Esophagus muscularis mucosa (tissue), 4 donors: ENCODE results near the gene BCL11B. TPM values are rescaled to one million over a fixed set of nuclear protein-coding genes. Genes with fewer than 3 reads are reported as not detected.
"Not testable (repeated sequence)": the region's sequence is repeated elsewhere in the genome, so short reads cannot be mapped to it uniquely, and the experiment has no call there.

Experiments used
- DNase-seq: peaks from one replicate; pipeline ENCODE4 v3.0.0-alpha.2; 2017; ENCODE audit errors: extremely low spot score
- H3K27ac ChIP-seq, 4 donors: fragments of 200-600 bp; sonication (generic); replicated peaks in 1 of 4; 1 replicate in 3 of 4; 2 replicates in 1 of 4; pipeline ENCODE4 v1.5.1; 2016 to 2019; ENCODE audit warnings: mild to moderate bottlenecking in 1 of 4
- H3K27me3 ChIP-seq, 4 donors: fragments of 200-600 bp; sonication (generic); one replicate each; pipeline versions ENCODE4 v1.5.1 to v1.6.0; 2016 to 2019
- H3K36me3 ChIP-seq, 4 donors: fragments of 200-600 bp; sonication (generic); one replicate each; pipeline ENCODE4 v1.5.1; 2016 to 2019
- H3K4me1 ChIP-seq, 4 donors: fragments of 200-600 bp; sonication (generic); one replicate each; pipeline ENCODE4 v1.5.1; 2016 to 2019
- H3K4me3 ChIP-seq, 4 donors: fragments of 200-600 bp; sonication (generic); 1 replicate in 2 of 4; 2 replicates in 2 of 4; pipeline ENCODE4 v1.5.1; 2016 to 2019; ENCODE audit warnings: mild to moderate bottlenecking in 4 of 4, moderate library complexity in 1 of 4
- H3K9me3 ChIP-seq, 4 donors: fragments of 200-600 bp; sonication (generic); 1 replicate in 3 of 4; 2 replicates in 1 of 4; pipeline ENCODE4 v1.5.1; 2016 to 2019
- CTCF ChIP-seq, 3 experiments: fragments of 200-600 bp in 2 of 3; fragments of 450-650 bp in 1 of 3; sonication (generic) in 2 of 3; IDR thresholded peaks; one replicate each; pipeline ENCODE4 v1.5.1; 2017 to 2019; ENCODE audit warnings: antibody characterized with exemption in 3 of 3, mild to moderate bottlenecking in 2 of 3, moderate library complexity in 1 of 3
- EP300 ChIP-seq: sonication (generic); formaldehyde crosslinking; IDR thresholded peaks from one replicate; pipeline ENCODE4 v1.6.1; 2017; ENCODE audit warnings: antibody characterized with exemption
- POLR2A ChIP-seq: fragments of 450-650 bp; IDR thresholded peaks from one replicate; pipeline ENCODE4 v1.6.1; 2017; ENCODE audit warnings: antibody characterized with exemption, moderate library complexity, mild to moderate bottlenecking, low read depth
- POLR2AphosphoS5 ChIP-seq, 2 donors: sonication (generic); formaldehyde crosslinking; IDR thresholded peaks; one replicate each; pipeline ENCODE4 v1.6.1; 2017; ENCODE audit warnings: antibody characterized with exemption in 2 of 2
- WGBS: methylation state at CpG from one replicate; pipeline ENCODE4 v1.1.5; 2018; 5-methylcytosine and 5-hydroxymethylcytosine counted together
- intact Hi-C: fragments of 100-400 bp; cut with DNase I; formaldehyde crosslinking; loops from one replicate; pipeline ENCODE4 v1.15.1; 2023
- total RNA-seq, 4 donors: library from RNA; depleted of rRNA; stranded (reverse); fragments of >200 nt; gene quantifications; one replicate each; pipeline versions ENCODE4 v1.1.0 to v1.2.1, GENCODE V29; 2016

Gene BCL11B
- total RNA-seq, 4 donors from 2014 or later = 0.34 to 0.65 (median 0.46) TPM

GRCh38 chr14:99187858-99188257 is 84.1 kb downstream of the BCL11B start:
- intact Hi-C loops = no loop called here
- no peaks in the 10 kb centered on the region for H3K9me3 ChIP-seq
- H3K4me3 ChIP-seq = no peak overlapping the region
- peaks cover 12 to 25% (median 21%) of the 10 kb centered on the region in 4 donors for H3K4me1 ChIP-seq
- no peak for DNase-seq
- no peak overlapping the region for H3K27ac ChIP-seq
- H3K36me3 ChIP-seq = no peaks in the 10 kb centered on the region
- TF ChIP-seq CTCF (IDR thresholded peaks at IDR 0.05) (no peak), EP300 (no peak), POLR2AphosphoS5 (IDR thresholded peaks at IDR 0.05) (no peak), POLR2A (no peak)
- peaks cover 0 to 7% (median 0%) of the 10 kb centered on the region in 4 donors for H3K27me3 ChIP-seq
- 82% methylated on average over 8 of the region's 8 CpGs for WGBS

GRCh38 chr14:99186956-99187690 is 84.9 kb downstream of the BCL11B start:
- intact Hi-C loops = no loop called here
- Histone ChIP-seq H3K4me1 (peaks cover 9 to 17% (median 13%) of the 10 kb centered on the region in 4 donors), H3K4me3 (no peak overlapping the region), H3K27me3 (peaks cover 0 to 7% (median 0%) of the 10 kb centered on the region in 4 donors), H3K9me3 (no peaks in the 10 kb centered on the region), H3K36me3 (no peaks in the 10 kb centered on the region), H3K27ac (no peak overlapping the region)
- 93% methylated on average over 16 of the region's 16 CpGs for WGBS
- TF ChIP-seq CTCF (IDR thresholded peaks at IDR 0.05) = no peak
- no peak for TF ChIP-seq EP300
- TF ChIP-seq POLR2AphosphoS5 (IDR thresholded peaks at IDR 0.05) = no peak
- no peak for TF ChIP-seq POLR2A
- DNase-seq = no peak

GRCh38 chr14:99186336-99186735 is 85.7 kb downstream of the BCL11B start:
- H3K27me3 ChIP-seq, H3K4me1 ChIP-seq, DNase-seq, H3K9me3 ChIP-seq, H3K4me3 ChIP-seq, intact Hi-C loops, H3K36me3 ChIP-seq, H3K27ac ChIP-seq: not testable (repeated sequence)
- WGBS = 93% methylated on average over 8 of the region's 8 CpGs

- TF ChIP-seq POLR2AphosphoS5 (IDR thresholded peaks at IDR 0.05) = no peak
- no peak for TF ChIP-seq EP300
- no peak for TF ChIP-seq POLR2A
- TF ChIP-seq CTCF (IDR thresholded peaks at IDR 0.05) = no peak
- H3K36me3 ChIP-seq = no peaks in the 10 kb centered on the region
- H3K4me3 ChIP-seq = no peak overlapping the region
- no peak for DNase-seq
- no peak overlapping the region for H3K27ac ChIP-seq
- intact Hi-C loops = no loop called here
- no peaks in the 10 kb centered on the region for H3K9me3 ChIP-seq
- H3K4me1 ChIP-seq = peaks cover 0 to 2% (median under 1%) of the 10 kb centered on the region in 4 donors
- H3K27me3 ChIP-seq = peaks cover 0 to 7% (median 0%) of the 10 kb centered on the region in 4 donors
- 92% methylated on average over 16 of the region's 16 CpGs for WGBS
Observed at GRCh38 chr14:99185436-99186068, 86.4 kb downstream of the BCL11B start.

- WGBS = 84% methylated on average over 7 of the region's 8 CpGs
- TF ChIP-seq EP300 (no peak), POLR2A (no peak), CTCF (IDR thresholded peaks at IDR 0.05) (no peak), POLR2AphosphoS5 (IDR thresholded peaks at IDR 0.05) (no peak)
- no peak for DNase-seq
Observed at GRCh38 chr14:99183716-99184115, 88.3 kb downstream of the BCL11B start.

More at GRCh38 chr14:99183716-99184115, 88.3 kb downstream of the BCL11B start:
- intact Hi-C loops = no loop called here
- no peaks in the 10 kb centered on the region for H3K4me1 ChIP-seq
- no peaks in the 10 kb centered on the region for H3K36me3 ChIP-seq
- no peak overlapping the region for H3K4me3 ChIP-seq
- no peak overlapping the region for H3K27ac ChIP-seq
- H3K27me3 ChIP-seq = peaks cover 0 to 5% (median 0%) of the 10 kb centered on the region in 4 donors
- H3K9me3 ChIP-seq = no peaks in the 10 kb centered on the region
